A549 (cell line): Measurements from ENCODE around the gene ALDH1A1. TPM values are rescaled to one million over a fixed set of nuclear protein-coding genes. Genes with fewer than 3 reads are reported as not detected.

Source experiments
- ATAC-seq, 2 experiments: fragments of 200-7000 bp in 1 of 2; fragments of >200 bp in 1 of 2; cut with Nextera tagmentation in 1 of 2; cut with Tn5 transposase in 1 of 2; 3 replicates each; pipeline versions ENCODE4 v1.8.0 to v1.9.1; 2018 to 2020; ENCODE audit warnings: mild to moderate bottlenecking in 1 of 2, moderate library complexity in 1 of 2
- CTCF ChIA-PET: fragments of 300-600 bp; sonication (Branson Sonifier 250); formaldehyde crosslinking; extraction: SDS; loops from one replicate; lab custom pipeline; 2021; ENCODE audit warnings: antibody characterized with exemption, inconsistent platforms; lab: Yijun Ruan, JAX
- POLR2A ChIA-PET: fragments of 350-600 bp; formaldehyde crosslinking; extraction: SDS; loops from one replicate; lab custom pipeline; 2021; ENCODE audit warnings: antibody characterized with exemption, inconsistent platforms; lab: Yijun Ruan, JAX
- DNase-seq, 2 experiments: peaks; one replicate each; pipeline versions ENCODE4 v3.0.0 to v3.0.0-alpha.2; 2011 to 2016; ENCODE audit warnings: low read depth in 1 of 2, low spot score in 1 of 2
- FAIRE-seq: peaks from 2 replicates; lab custom pipeline; 2011; peaks lifted over from hg19 to GRCh38; lab: Jason Lieb, UNC
- H3K27ac ChIP-seq, 2 experiments: fragments of >200 bp; sonication (Bioruptor Twin); formaldehyde crosslinking; 3 replicates each; pipeline ENCODE4 v1.5.1; 2016 to 2017
- H3K4me1 ChIP-seq: fragments of >200 bp; sonication (Bioruptor Twin); formaldehyde crosslinking; 3 replicates; pipeline ENCODE4 v1.6.1; 2016
- H3K4me2 ChIP-seq: fragments of >200 bp; sonication (Bioruptor Twin); formaldehyde crosslinking; 3 replicates; pipeline ENCODE4 v1.6.1; 2016
- H3K4me3 ChIP-seq: fragments of >200 bp; sonication (Bioruptor Twin); formaldehyde crosslinking; 3 replicates; pipeline ENCODE4 v1.5.1; 2016
- H3K9me3 ChIP-seq: fragments of >200 bp; sonication (Bioruptor Twin); formaldehyde crosslinking; 3 replicates; pipeline ENCODE4 v1.6.1; 2016
- CBX2 ChIP-seq: fragments of 200-600 bp; sonication (generic); IDR thresholded peaks from 2 replicates; pipeline ENCODE4 v1.6.1; 2016; ENCODE audit warnings: low read depth, mild to moderate bottlenecking, borderline replicate concordance
- CBX8 ChIP-seq: fragments of 200-600 bp; sonication (generic); IDR thresholded peaks from 2 replicates; pipeline ENCODE4 v1.6.1; 2016
- CEBPB ChIP-seq, 2 experiments: fragments of >200 bp in 1 of 2; sonication (Bioruptor Twin) in 1 of 2; formaldehyde crosslinking in 1 of 2; IDR thresholded peaks; 2 replicates each; pipeline ENCODE4 v1.6.1; 2012 to 2016
- EHF ChIP-seq: fragments of 250-450 bp; sonication (Bioruptor Pico); IDR thresholded peaks from 2 replicates; pipeline ENCODE4 v1.5.0; 2020; ENCODE audit warnings: mild to moderate bottlenecking
- ELK1 ChIP-seq: fragments of 150-350 bp; IDR thresholded peaks from 2 replicates; pipeline ENCODE4 v1.6.1; 2014; ENCODE audit warnings: low read depth, mild to moderate bottlenecking, low read length
- FOSB ChIP-seq: fragments of 250-450 bp; sonication (Bioruptor Pico); IDR thresholded peaks from 2 replicates; pipeline ENCODE4 v1.5.0; 2020; ENCODE audit warnings: mild to moderate bottlenecking, moderate library complexity
- FOXS1 ChIP-seq: fragments of 250-450 bp; sonication (Bioruptor Pico); IDR thresholded peaks from 2 replicates; pipeline ENCODE4 v1.5.0; 2020; ENCODE audit warnings: mild to moderate bottlenecking, moderate library complexity
- GATA3 ChIP-seq: IDR thresholded peaks from 2 replicates; pipeline ENCODE4 v1.6.1; 2012; ENCODE audit warnings: borderline replicate concordance
- HDAC2 ChIP-seq: fragments of 200-600 bp; sonication (generic); IDR thresholded peaks from 2 replicates; pipeline ENCODE4 v1.6.1; 2016
- JUNB ChIP-seq: fragments of >200 bp; sonication (Bioruptor Twin); formaldehyde crosslinking; IDR thresholded peaks from 2 replicates; pipeline ENCODE4 v1.6.1; 2016
- NFE2L2 ChIP-seq: fragments of 150-350 bp; conservative IDR thresholded peaks from 2 replicates; pipeline ENCODE4 v1.6.1; 2014; ENCODE audit warnings: low read length
- NPAS2 ChIP-seq: fragments of 250-450 bp; sonication (Bioruptor Pico); IDR thresholded peaks from 2 replicates; pipeline ENCODE4 v1.8.0; 2022; ENCODE audit warnings: mild to moderate bottlenecking, moderate library complexity, borderline replicate concordance
- NR3C1 ChIP-seq: fragments of >200 bp; sonication (Bioruptor Twin); formaldehyde crosslinking; IDR thresholded peaks from 3 replicates; pipeline ENCODE4 v1.6.1; 2017
- PHF8 ChIP-seq: fragments of 200-600 bp; sonication (generic); IDR thresholded peaks from 2 replicates; pipeline ENCODE4 v1.6.1; 2016; ENCODE audit warnings: low read depth, mild to moderate bottlenecking, antibody characterized with exemption, moderate library complexity, borderline replicate concordance
- POLR2AphosphoS2 ChIP-seq: conservative IDR thresholded peaks from 2 replicates; pipeline ENCODE4 v1.6.1; 2012; ENCODE audit warnings: low read length, improper control_type of control experiment, inconsistent platforms
- RAD21 ChIP-seq, 2 experiments: fragments of >200 bp in 1 of 2; sonication (Bioruptor Twin) in 1 of 2; formaldehyde crosslinking in 1 of 2; IDR thresholded peaks in 1 of 2; conservative IDR thresholded peaks in 1 of 2; 2 replicates in 1 of 2; 3 replicates in 1 of 2; pipeline ENCODE4 v1.6.1; 2012 to 2018; ENCODE audit warnings: inconsistent platforms in 1 of 2
- RCOR1 ChIP-seq: fragments of 150-350 bp; IDR thresholded peaks from 2 replicates; pipeline ENCODE4 v1.6.1; 2014; ENCODE audit warnings: antibody characterized with exemption, low read length, low read depth
- RFX5 ChIP-seq: fragments of 450-650 bp; IDR thresholded peaks from 2 replicates; pipeline ENCODE4 v1.7.1; 2014; ENCODE audit warnings: antibody characterized with exemption, mild to moderate bottlenecking, moderate library complexity
- SREBF2 ChIP-seq: fragments of 450-650 bp; IDR thresholded peaks from 2 replicates; pipeline ENCODE4 v1.6.1; 2014; ENCODE audit warnings: mild to moderate bottlenecking, moderate library complexity
- USF2 ChIP-seq: fragments of 450-650 bp; IDR thresholded peaks from 2 replicates; pipeline ENCODE4 v1.6.1; 2014; ENCODE audit warnings: antibody characterized with exemption
- ZNF302 ChIP-seq: fragments of 250-450 bp; sonication (Bioruptor Pico); IDR thresholded peaks from 2 replicates; pipeline ENCODE4 v1.9.0; 2021; ENCODE audit warnings: inconsistent platforms, mild to moderate bottlenecking, moderate library complexity
- WGBS: methylation state at CpG from one replicate; pipeline ENCODE4 v1.1.6; 2017; ENCODE audit errors: missing lambda C conversion rate; 5-methylcytosine and 5-hydroxymethylcytosine counted together
- polyA plus RNA-seq, 4 experiments: library from polyadenylated mRNA; depleted of rRNA in 3 of 4; stranded (reverse); fragments of >200 nt; fragmentation: RNase III in 1 of 4; extraction: RNeasy Plus Mini Kit Qiagen cat#74134 plus additional on column Dnase treatment in 1 of 4; gene quantifications; 2 replicates in 3 of 4; 3 replicates in 1 of 4; pipeline ENCODE4 v1.2.3, GENCODE V29; 2011 to 2017

ALDH1A1 gene
- polyA plus RNA-seq, 2 of the 4 experiments (the other 2 are of a cell fraction), result 8,617 to 9,987 TPM

DNA sequence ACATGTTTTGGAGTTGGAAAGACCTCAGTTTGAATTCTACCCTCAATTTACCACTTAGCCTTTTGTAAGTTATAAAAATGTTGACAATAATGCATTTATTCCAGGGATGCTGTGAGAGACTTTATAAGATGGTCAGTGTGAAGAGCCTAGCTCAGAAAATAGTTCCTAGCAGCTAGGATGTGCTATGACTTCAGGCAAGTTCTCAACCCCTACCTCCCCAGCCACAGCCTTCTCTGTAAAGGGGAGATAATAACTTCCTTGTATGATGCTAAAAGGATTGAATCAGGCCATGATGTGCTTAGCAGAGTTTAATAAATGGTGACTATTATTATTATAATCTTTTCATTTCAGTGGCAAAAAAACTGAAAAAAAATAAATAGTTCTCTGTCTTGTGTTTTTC is 77.6 kb downstream of the ALDH1A1 start (continued):
- no peak for TF ChIP-seq RAD21 (conservative IDR thresholded peaks at IDR 0.05 in 1 of 2, IDR thresholded peaks at IDR 0.05 in 1 of 2)
- no peak for TF ChIP-seq RFX5

GRCh38 chr9:72874344-72874743 is 78.5 kb downstream of the ALDH1A1 start:
- no peak overlapping the region for H3K4me2 ChIP-seq
- TF ChIP-seq ELK1 (no peak), POLR2AphosphoS2 (peak; percentile 93)
- TF ChIP-seq, all 56 proteins: peak for 1

DNA sequence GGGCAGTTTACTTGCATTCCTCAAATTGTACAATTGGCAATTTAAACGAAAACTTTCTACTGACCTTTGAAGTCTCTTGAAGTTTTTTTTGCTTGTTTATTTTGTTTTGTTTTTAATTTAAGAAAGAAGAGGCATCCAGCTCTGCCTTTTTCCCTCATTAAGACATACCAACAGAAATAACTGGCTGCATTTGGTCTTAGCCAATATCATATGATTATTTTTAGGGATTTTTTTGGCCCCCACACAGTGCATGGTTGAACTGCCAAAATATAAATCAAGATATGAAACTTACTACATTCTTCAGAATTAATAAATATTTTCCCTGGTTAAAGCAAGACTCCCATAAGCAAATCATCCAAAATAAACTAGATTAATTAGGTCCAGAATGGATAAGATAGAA is 79.4 kb downstream of the ALDH1A1 start:
- no peak for FAIRE-seq
- CTCF ChIA-PET, result interaction anchor here (0.7 to 4.1 kb wide), 4 partner anchors 10 to 308 kb away, joined by 3 to 28 read pairs (median 18); no protein-coding TSS in a partner anchor

More at GRCh38 chr9:72874344-72874743, 78.5 kb downstream of the ALDH1A1 start:
- ATAC-seq (peak; percentile 21 to 32; a peak in 3 of 6 replicates), FAIRE-seq (no peak), DNase-seq (no peak)
- no peak overlapping the region for H3K4me3 ChIP-seq
- CTCF ChIA-PET, result interaction anchor here (0.8 to 4.1 kb wide), 4 partner anchors 9 to 326 kb away, joined by 4 to 22 read pairs (median 4); no protein-coding TSS in a partner anchor
- no peaks in the 10 kb centered on the region for H3K9me3 ChIP-seq
- POLR2A ChIA-PET, result no interaction called here
- peak overlapping the region; percentile 40 to 61; a peak in 5 of 6 replicates for H3K27ac ChIP-seq
- WGBS, result 83% methylated on average over 2 of the region's 2 CpGs
- H3K4me1 ChIP-seq, result peaks cover 47% of the 10 kb centered on the region

GRCh38 chr9:72872718-72873117 is 80.1 kb downstream of the ALDH1A1 start:
- TF ChIP-seq FOSB (CRISPR knock-in tag) (no peak), NFE2L2 (no peak), GATA3 (no peak), JUNB (no peak), POLR2AphosphoS2 (no peak), RCOR1 (no peak), NPAS2 (CRISPR knock-in tag) (no peak), HDAC2 (no peak), SREBF2 (no peak), CEBPB (IDR thresholded peaks at IDR 0.05) (no peak), ZNF302 (CRISPR knock-in tag) (no peak), CBX8 (no peak), USF2 (no peak), FOXS1 (no peak), NR3C1 (no peak), EHF (no peak)
- TF ChIP-seq, all 56 proteins: peak for 0
- Histone ChIP-seq H3K9me3 (no peaks in the 10 kb centered on the region), H3K27ac (peak overlapping the region; percentile 61 to 76), H3K4me1 (peaks cover 47% of the 10 kb centered on the region), H3K4me3 (no peak overlapping the region), H3K4me2 (peak overlapping the region; percentile 9; the same call in 2 of the 3 replicates)
- CTCF ChIA-PET, result interaction anchor here (0.6 to 4.1 kb wide), 13 partner anchors 8 to 329 kb away, joined by 3 to 32 read pairs (median 11); no protein-coding TSS in a partner anchor
- POLR2A ChIA-PET, result interaction anchor here (0.6 to 1.3 kb wide), 3 partner anchors 9 to 48 kb away, joined by 3 to 5 read pairs (median 3); no protein-coding TSS in a partner anchor
- FAIRE-seq (peak; percentile 84), DNase-seq (no peak), ATAC-seq (peak; percentile 37 to 41; a peak in 3 of 6 replicates)
- 74% methylated on average over 2 of the region's 2 CpGs for WGBS

More for the DNA sequence above, 79.4 kb downstream of the ALDH1A1 start:
- Histone ChIP-seq H3K4me3 (no peak overlapping the region), H3K4me1 (peaks cover 47% of the 10 kb centered on the region), H3K27ac (peak overlapping the region; percentile 40 to 61; a peak in 4 of 6 replicates), H3K9me3 (no peaks in the 10 kb centered on the region), H3K4me2 (peak overlapping the region; percentile 9; the same call in 2 of the 3 replicates)
- TF ChIP-seq PHF8 (no peak), NPAS2 (CRISPR knock-in tag) (no peak), FOSB (CRISPR knock-in tag) (no peak), FOXS1 (no peak), RFX5 (no peak), CBX2 (no peak)
- DNase-seq (no peak), ATAC-seq (no peak)
- 30% methylated on average over 1 of the region's 1 CpG for WGBS
- POLR2A ChIA-PET, result no interaction called here
